ENCODE measurements around the gene CDC42BPB. TPM values are rescaled to one million over a fixed set of nuclear protein-coding genes. Genes with fewer than 3 reads are reported as not detected.
A peak's percentile ranks its signal among the peaks of the same experiment; 100 is the strongest.

CDC42BPB gene
- total and polyA plus RNA-seq, 2 of the 13 experiments (the other 11 are each of a cell fraction or from before 2014, with no cell fraction given) = 19.7 to 32.3 TPM

DNA sequence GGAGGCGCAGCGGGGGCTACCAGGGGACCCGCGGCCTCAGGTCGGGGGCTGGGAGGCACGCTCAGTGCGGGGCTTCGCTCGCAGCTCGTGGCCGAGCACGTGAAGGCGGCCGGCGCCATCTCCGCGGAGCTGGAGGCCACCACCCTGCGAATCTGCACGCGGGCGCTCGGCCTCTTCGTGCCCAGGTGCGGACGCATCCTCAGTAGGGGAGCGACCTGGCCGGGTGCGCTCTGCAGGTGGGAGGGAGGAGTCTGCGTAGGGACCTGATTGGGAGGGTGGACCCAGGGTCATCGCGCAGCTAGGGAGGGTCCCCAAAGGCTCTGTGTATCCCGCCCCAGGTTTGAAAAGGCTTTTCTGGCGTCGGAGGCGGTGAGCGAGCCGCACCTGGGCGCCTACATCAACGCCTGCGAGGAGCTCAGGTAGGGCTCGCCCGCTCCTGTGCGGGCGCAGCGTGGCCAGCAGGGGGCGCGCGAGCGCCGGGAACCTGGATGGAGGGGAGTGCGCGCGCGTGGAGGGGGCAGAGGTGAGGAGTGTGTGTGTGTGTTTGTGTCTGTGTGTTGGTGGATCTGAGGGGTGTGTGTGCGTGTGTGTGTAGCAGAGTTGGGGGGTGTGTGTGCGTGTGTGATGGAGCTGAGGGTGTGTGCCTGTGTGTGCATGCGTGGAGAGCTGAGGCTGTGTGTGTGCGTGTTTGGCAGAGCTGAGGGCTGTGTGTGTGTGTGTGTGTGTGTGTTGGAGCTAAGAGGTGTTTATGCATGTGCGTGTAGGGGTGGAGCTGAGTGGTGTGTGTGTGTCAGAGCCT is 47.5 kb upstream of the CDC42BPB start (continued):
- TF ChIP-seq, protein P1, sequence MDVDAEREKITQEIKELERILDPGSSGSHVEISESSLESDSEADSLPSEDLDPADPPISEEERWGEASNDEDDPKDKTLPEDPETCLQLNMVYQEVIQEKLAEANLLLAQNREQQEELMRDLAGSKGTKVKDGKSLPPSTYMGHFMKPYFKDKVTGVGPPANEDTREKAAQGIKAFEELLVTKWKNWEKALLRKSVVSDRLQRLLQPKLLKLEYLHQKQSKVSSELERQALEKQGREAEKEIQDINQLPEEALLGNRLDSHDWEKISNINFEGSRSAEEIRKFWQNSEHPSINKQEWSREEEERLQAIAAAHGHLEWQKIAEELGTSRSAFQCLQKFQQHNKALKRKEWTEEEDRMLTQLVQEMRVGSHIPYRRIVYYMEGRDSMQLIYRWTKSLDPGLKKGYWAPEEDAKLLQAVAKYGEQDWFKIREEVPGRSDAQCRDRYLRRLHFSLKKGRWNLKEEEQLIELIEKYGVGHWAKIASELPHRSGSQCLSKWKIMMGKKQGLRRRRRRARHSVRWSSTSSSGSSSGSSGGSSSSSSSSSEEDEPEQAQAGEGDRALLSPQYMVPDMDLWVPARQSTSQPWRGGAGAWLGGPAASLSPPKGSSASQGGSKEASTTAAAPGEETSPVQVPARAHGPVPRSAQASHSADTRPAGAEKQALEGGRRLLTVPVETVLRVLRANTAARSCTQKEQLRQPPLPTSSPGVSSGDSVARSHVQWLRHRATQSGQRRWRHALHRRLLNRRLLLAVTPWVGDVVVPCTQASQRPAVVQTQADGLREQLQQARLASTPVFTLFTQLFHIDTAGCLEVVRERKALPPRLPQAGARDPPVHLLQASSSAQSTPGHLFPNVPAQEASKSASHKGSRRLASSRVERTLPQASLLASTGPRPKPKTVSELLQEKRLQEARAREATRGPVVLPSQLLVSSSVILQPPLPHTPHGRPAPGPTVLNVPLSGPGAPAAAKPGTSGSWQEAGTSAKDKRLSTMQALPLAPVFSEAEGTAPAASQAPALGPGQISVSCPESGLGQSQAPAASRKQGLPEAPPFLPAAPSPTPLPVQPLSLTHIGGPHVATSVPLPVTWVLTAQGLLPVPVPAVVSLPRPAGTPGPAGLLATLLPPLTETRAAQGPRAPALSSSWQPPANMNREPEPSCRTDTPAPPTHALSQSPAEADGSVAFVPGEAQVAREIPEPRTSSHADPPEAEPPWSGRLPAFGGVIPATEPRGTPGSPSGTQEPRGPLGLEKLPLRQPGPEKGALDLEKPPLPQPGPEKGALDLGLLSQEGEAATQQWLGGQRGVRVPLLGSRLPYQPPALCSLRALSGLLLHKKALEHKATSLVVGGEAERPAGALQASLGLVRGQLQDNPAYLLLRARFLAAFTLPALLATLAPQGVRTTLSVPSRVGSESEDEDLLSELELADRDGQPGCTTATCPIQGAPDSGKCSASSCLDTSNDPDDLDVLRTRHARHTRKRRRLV (CRISPR knock-in tag; IDR thresholded peaks at IDR 0.05) = no peak
- peak; percentile 82 for TF ChIP-seq HNRNPK (IDR thresholded peaks at IDR 0.05; ENCODE audit: low read depth, low read length, poor library complexity, severe bottlenecking)
- TF ChIP-seq ZFX (CRISPR knock-in tag; IDR thresholded peaks at IDR 0.05; ENCODE audit: low read depth) = 0 out of 2 replicates have a peak, but pooled peaks have one; percentile 24
- TF ChIP-seq WIZ (CRISPR knock-in tag; IDR thresholded peaks at IDR 0.05) = no peak; the same call in 1 of the 2 replicates
- TF ChIP-seq, protein P2, sequence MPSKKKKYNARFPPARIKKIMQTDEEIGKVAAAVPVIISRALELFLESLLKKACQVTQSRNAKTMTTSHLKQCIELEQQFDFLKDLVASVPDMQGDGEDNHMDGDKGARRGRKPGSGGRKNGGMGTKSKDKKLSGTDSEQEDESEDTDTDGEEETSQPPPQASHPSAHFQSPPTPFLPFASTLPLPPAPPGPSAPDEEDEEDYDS (CRISPR knock-in tag; IDR thresholded peaks at IDR 0.05) = no peak
- no peak for TF ChIP-seq ZNF446 (CRISPR knock-in tag; IDR thresholded peaks at IDR 0.05)
- peak; percentile 61; the same call in 1 of the 2 replicates for TF ChIP-seq REPIN1 (CRISPR knock-in tag; IDR thresholded peaks at IDR 0.05; ENCODE audit: borderline replicate concordance, low read depth)
- no peak for TF ChIP-seq KMT2B (CRISPR knock-in tag; IDR thresholded peaks at IDR 0.05)
- TF ChIP-seq HHEX (CRISPR knock-in tag; IDR thresholded peaks at IDR 0.05) = no peak
- no peak for TF ChIP-seq ZNF75D (CRISPR knock-in tag; IDR thresholded peaks at IDR 0.05; ENCODE audit: borderline replicate concordance)
- no peak for TF ChIP-seq KLF6 (CRISPR knock-in tag; IDR thresholded peaks at IDR 0.05)
- TF ChIP-seq ZNF235 (CRISPR knock-in tag; IDR thresholded peaks at IDR 0.05; ENCODE audit: borderline replicate concordance) = no peak
- TF ChIP-seq ZSCAN25 (CRISPR knock-in tag; IDR thresholded peaks at IDR 0.05) = peak; percentile 84
- no peak for TF ChIP-seq ARHGAP35 (CRISPR knock-in tag; IDR thresholded peaks at IDR 0.05; ENCODE audit: borderline replicate concordance)
- TF ChIP-seq HOXA7 (CRISPR knock-in tag; IDR thresholded peaks at IDR 0.05) = peak; percentile 78; the same call in 1 of the 2 replicates
- TF ChIP-seq TBX3 (IDR thresholded peaks at IDR 0.05; ENCODE audit: borderline replicate concordance) = no peak; the same call in 1 of the 2 replicates
- TF ChIP-seq NCOA5 (CRISPR knock-in tag; IDR thresholded peaks at IDR 0.05) = no peak
- no peak for TF ChIP-seq PHF8 (CRISPR knock-in tag; IDR thresholded peaks at IDR 0.05)
- TF ChIP-seq, protein P3, sequence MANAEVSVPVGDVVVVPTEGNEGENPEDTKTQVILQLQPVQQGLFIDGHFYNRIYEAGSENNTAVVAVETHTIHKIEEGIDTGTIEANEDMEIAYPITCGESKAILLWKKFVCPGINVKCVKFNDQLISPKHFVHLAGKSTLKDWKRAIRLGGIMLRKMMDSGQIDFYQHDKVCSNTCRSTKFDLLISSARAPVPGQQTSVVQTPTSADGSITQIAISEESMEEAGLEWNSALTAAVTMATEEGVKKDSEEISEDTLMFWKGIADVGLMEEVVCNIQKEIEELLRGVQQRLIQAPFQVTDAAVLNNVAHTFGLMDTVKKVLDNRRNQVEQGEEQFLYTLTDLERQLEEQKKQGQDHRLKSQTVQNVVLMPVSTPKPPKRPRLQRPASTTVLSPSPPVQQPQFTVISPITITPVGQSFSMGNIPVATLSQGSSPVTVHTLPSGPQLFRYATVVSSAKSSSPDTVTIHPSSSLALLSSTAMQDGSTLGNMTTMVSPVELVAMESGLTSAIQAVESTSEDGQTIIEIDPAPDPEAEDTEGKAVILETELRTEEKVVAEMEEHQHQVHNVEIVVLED (CRISPR knock-in tag; IDR thresholded peaks at IDR 0.05; ENCODE audit: borderline replicate concordance) = no peak
- no peak for TF ChIP-seq EEA1 (CRISPR knock-in tag; IDR thresholded peaks at IDR 0.05; ENCODE audit: borderline replicate concordance)
- no peak for TF ChIP-seq ETV5 (CRISPR knock-in tag; IDR thresholded peaks at IDR 0.05; ENCODE audit: borderline replicate concordance)
- peak in 1 of 2 experiments; percentile 47; a peak in 1 of 4 replicates for TF ChIP-seq POLR2A (IDR thresholded peaks at IDR 0.05; ENCODE audit: insufficient read depth in 1 of 2, low read depth in 2 of 2, low read length in 2 of 2)
- TF ChIP-seq AGO1 (IDR thresholded peaks at IDR 0.05; ENCODE audit: low read depth, low read length, poor library complexity, severe bottlenecking) = peak; percentile 97
